ENCODE measurements around the gene MRPS6.

MRPS6 gene

GRCh38 chr21:34135330-34135729 is 62.0 kb downstream of the MRPS6 start:
- DNase-seq, result no peak

DNA sequence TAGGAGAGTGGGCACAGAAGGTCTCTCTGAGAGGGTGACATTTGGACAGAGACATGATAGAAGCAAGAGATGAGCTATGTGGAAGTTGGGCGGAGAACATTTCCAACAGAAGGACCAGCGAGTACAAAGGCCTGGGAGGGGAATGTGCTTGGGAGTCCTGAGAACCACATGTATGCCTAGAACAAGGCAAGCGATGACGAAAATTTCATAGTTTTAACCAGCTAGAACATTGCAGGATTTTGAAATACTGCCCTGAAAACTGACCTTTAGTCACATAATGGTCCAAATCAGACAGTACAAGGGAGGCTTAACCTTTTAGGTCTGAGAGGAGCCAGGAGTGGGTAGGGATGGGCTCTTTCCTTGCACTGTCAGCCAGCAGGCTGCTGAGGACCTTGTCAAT is 68.0 kb downstream of the MRPS6 start:
- DNase-seq, result no peak

DNA sequence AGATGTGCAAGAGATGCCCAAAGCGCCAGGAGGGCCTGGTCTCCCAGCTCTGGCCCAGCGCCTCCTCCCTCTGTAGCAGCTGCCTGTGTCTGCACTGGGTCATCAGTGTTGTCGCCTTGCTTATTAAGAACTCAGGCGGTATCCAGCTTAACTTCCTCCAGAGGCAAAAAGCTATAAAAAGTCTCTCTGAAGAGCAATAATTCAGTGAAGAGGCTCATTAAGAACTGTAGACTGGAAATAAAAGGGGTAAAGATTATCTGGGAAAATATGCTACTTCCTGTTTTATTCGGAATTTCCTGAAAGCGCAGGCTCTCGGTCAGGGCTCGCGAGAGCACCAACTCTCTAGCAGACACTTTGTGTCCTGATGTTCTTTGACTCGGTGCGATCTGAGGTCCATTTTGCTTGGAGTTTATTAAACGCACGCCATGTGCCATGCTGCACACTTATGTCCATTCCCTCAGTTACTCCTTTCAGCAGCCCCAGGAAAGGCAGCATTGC is 70.4 kb downstream of the MRPS6 start:
- DNase-seq, result no peak

GRCh38 chr21:34144224-34144623 is 70.8 kb downstream of the MRPS6 start:
- DNase-seq, result no peak

DNA sequence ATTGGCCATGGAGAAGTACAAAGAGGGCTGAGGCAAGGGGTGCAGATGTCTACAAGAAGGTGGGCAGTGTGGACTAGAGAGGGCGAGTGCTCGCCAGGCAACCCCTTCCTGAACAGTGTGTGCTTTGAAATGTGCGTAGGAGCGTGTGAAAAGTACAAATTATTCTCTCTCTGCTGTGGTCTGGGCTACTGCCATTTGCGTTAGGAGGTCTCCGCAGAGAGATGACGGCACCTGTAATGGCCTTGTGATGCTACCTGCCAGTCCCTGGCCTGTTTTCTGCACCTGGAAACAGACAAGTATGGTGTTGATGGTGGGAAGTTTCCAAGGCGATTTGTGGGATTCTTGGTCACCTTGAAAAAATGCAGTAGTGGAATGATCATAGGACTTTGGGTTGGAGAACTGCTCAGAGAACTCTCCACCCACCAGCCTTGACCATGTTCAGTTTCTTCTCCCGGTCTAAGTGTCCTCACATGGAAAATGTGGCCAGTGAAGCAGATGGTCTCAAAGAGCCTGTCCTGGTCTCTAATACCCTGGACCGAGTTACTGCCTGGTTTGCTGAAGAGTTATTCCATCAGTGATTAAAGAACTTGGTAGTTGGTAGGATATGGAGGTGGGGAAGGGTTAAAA is 74.5 kb downstream of the MRPS6 start:
- DNase-seq, result no peak

GRCh38 chr21:34148419-34148804 is 75.0 kb downstream of the MRPS6 start:
- no peak for DNase-seq

- no peak for DNase-seq
These were observed 75.6 kb downstream of the MRPS6 start for GRCh38 chr21:34148826-34149558.

DNA sequence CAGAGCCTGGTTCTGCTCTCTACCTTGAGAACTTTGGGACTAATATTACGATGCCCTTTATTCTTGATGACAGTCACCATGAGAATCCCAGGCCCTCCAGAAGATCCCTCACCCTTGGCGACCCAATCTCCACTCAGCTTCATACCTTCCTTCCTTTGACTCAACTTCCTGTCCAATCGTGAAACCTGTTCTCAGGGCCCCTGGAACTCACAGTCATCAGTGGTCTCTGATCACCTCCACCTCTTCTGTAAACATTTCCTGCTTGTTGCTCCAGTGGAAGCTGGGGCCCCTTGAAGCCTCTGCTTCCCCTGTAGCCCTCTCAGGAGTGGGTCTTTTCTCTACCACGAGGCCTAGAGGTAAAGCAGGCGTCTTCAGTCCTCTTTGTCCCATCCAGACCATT is 79.1 kb downstream of the MRPS6 start:
- no peak for DNase-seq

GRCh38 chr21:34154878-34155277 is 81.5 kb downstream of the MRPS6 start:
- no peak for DNase-seq

DNA sequence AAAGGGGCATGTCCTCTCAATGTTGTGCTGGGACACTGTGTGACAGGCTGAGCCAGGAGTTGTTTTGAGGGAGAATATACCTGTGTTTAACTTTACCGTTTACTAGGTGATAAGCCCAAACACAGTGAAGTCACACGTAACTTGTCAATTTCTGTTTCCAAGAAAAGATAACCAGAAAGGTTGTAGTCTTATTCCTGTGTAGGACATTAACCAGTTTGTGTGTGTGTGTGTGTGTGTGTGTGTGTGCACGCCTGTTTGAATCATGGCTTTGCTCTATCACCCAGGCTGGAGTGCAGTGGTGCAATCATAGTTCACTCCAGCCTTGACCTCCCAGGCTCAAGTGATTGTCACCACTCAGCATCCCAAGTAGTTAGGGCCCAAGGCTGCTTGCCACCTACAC is 83.6 kb downstream of the MRPS6 start:
- DNase-seq, result no peak

DNA sequence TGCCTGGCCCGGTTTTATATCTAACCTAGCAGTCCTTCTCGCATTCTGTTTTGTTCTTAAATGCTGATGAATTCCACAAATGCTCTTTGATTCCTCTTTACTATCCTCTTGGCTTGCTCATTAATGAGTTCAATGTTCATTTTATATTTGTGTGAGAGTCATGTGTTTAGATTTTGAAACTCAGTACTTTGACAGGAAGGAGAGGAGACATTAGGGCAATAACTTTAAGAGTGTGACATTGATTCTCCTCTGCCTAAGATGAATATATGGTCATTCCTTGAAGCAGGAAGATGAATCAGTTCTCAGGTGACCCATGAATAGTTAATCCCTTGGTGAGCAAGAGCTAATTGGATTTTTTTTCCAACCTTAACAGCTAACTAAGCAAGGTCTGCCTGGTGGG is 84.1 kb downstream of the MRPS6 start:
- DNase-seq, result no peak

GRCh38 chr21:34158866-34159835 is 85.8 kb downstream of the MRPS6 start:
- no peak for DNase-seq

DNA sequence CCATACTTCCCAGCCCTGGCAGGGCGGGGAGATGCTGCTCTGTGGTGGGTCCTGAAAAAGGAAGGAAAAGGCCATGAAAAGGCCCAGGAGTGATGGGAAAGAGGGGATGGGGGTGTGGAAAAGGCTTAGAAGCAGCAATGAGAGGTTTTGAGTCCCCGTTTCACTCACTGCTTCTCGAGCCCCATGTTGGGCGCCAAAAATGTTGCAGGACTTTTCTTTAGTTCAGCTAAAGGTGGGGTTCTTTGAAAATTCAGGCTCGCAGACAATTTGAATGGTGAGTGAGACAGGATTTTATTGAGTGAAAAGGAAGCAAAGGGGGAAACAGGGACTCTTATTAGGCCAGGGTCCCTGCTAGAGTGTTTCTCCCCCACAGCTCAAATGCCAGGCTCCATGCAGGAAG is 93.1 kb downstream of the MRPS6 start:
- no peak for DNase-seq

- no peak for DNase-seq
These were observed 97.5 kb downstream of the MRPS6 start for GRCh38 chr21:34170886-34171285.

GRCh38 chr21:34174470-34174869 is 101.1 kb downstream of the MRPS6 start:
- DNase-seq, result no peak

DNA sequence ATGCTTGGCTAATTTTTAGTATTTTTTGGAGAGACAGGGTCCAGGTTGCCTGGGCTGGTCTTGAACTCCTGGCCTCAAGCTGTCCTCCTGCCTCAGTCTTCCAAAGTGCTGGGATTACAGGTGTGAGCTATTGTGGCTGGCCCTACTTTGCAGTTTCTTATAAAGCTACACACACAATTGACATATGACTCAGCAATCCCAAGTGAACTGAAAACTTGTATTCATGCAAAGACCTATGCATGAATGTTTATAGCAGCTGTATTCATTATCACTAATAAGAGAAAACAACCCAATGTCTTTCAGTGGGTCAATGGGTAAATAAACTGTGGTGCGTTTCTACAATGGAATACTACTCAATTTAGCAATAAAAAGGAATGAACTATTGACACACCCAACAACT is 103.1 kb downstream of the MRPS6 start:
- no peak for DNase-seq

DNA sequence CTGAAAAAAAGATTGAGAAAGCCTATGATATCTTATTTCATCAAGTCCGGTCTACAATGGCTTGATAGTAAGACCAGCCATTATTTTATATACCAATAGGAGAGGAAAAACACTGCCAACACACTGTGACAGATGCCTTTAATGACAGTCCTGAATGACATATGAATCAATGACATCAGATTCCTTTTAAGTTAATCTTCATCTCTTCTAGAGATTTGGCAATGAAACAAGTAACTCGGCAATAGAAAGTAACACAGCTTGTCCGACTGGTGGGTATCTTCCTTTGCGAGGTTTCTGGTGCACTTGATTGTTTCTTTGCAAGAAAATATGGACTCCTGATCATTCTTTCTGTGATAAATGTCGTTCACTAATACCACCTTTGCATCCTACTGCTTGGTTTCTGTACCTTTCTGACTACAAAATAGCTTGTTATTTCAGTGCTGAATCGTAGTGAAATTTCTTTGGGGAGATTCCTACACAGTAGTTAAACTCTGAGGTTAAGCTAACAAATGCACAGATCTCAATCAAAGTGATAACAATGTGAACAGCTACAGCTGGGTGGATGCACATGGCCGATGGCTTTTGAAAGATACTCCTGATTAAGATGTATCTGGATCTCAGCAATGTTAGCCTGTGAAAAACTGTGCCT is 104.7 kb downstream of the MRPS6 start:
- DNase-seq, result no peak

DNA sequence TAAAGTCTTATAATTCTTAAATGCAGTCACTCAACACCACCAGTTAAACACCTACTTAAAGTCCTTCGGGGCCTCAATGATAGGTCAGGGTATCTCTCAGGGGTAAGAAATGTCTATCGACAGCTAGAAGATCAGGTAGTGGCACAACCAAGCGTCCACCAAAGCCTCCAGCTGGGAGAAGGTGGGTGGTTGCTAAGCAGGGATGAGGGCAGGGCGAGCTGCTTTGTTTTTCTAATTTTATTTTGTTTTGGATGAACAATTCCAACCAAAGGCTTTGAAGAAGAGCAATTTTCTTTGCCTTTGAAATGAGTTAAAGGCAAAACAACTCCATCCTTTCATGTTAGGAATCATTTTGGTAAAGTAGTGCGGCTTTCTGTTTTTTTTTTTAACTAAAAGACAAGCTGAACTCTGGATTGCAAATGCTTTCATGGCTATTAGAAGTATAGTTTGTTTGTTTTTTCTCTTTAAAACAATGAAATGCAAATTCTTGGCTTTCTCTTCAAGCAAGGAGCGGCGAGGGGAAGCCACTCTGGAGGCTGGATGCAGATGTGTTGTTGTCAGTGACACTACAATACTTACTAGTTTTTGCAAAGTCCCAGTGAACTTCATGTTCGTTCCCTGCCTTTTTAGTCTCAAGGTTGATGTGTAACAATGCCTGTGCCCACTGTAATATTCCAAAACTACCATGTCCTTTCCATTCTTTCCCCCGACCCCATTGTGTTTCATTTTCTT is 106.0 kb downstream of the MRPS6 start:
- no peak for DNase-seq

DNA sequence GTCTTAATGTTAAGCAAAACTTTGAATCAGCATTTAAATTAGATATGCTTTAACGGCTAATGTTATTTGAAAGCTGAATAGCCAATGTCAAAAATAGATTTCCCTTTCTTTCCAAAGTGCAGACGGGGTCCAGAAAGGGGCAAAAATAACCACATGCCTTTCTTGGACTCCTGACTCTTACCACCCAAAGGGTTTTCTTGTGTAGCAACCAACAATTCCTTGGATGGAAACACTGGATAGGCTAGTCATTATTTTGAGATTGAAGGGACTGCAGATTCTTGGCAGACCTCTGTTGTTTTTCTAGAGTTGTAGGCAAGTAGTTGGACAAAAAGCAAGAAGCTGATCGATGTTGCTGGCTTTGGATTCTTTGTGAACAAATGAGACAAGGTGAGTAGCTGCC is 107.0 kb downstream of the MRPS6 start:
- no peak for DNase-seq

- no peak for DNase-seq
These were observed 107.5 kb downstream of the MRPS6 start for GRCh38 chr21:34180826-34181359.

GRCh38 chr21:34181431-34182039 is 108.2 kb downstream of the MRPS6 start:
- no peak for DNase-seq

DNA sequence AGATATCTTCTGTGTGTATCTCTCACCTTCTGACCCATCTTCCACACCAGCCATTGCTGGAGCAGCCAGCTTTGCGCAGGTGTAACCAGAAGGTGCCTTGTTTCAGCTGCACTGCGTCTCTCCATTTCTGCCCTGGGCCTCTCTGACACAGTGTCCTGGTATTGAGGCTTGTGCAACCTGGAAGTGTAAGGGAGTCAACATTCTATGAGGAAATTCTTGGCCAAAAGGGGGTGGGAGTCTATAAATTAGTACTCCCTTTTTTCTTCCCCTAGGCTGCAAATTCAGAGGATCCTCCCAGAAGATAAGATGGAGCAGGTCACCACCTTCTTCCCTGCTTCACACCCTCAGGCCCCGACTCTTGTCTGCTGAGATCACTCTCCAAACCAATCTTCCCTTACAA is 109.1 kb downstream of the MRPS6 start:
- DNase-seq, result no peak

Data from NCI-H1105 (cell line).